GM23338 (cell line): ENCODE measurements around the gene ZNF264.

Experiments
- CREB1 ChIP-seq: fragments of 250-450 bp; sonication (Bioruptor Pico); IDR thresholded peaks from 2 replicates; pipeline ENCODE4 v1.5.0; 2020; ENCODE audit warnings: low read depth, mild to moderate bottlenecking, moderate library complexity
- CTCF ChIP-seq, 2 experiments: fragments of 200-600 bp in 1 of 2; sonication (generic) in 1 of 2; conservative IDR thresholded peaks; 2 replicates each; pipeline versions ENCODE4 v1.5.1 to v1.6.1; 2016 to 2017; ENCODE audit warnings: antibody characterized with exemption in 2 of 2, low read depth in 2 of 2, mild to moderate bottlenecking in 2 of 2, moderate library complexity in 1 of 2
- ETS1 ChIP-seq: IDR thresholded peaks from 2 replicates; pipeline ENCODE4 v1.6.1; 2016; ENCODE audit warnings: antibody characterized with exemption
- EZH2 ChIP-seq: fragments of 200-600 bp; sonication (generic); IDR thresholded peaks from one replicate; pipeline ENCODE4 v1.8.0; 2017; ENCODE audit warnings: antibody characterized with exemption, mild to moderate bottlenecking, low read depth; ENCODE audit not compliant: unreplicated experiment
- EZH2phosphoT487 ChIP-seq: fragments of 200-600 bp; sonication (generic); IDR thresholded peaks from one replicate; pipeline ENCODE4 v1.8.1; 2018; ENCODE audit warnings: antibody characterized with exemption; ENCODE audit not compliant: unreplicated experiment
- JUNB ChIP-seq: IDR thresholded peaks from one replicate; pipeline ENCODE4 v1.6.1; 2016; ENCODE audit warnings: antibody characterized with exemption; ENCODE audit not compliant: unreplicated experiment
- POLR2AphosphoS5 ChIP-seq: IDR thresholded peaks from 2 replicates; pipeline ENCODE4 v1.6.1; 2016; ENCODE audit warnings: antibody characterized with exemption, low read depth
- REST ChIP-seq: IDR thresholded peaks from one replicate; pipeline ENCODE4 v1.6.1; 2018; ENCODE audit warnings: antibody characterized with exemption; ENCODE audit not compliant: unreplicated experiment
- STAT1 ChIP-seq: IDR thresholded peaks from one replicate; pipeline ENCODE4 v1.6.1; 2016; ENCODE audit warnings: antibody characterized with exemption; ENCODE audit not compliant: unreplicated experiment
- ZNF114 ChIP-seq: fragments of 250-450 bp; sonication (Bioruptor Pico); IDR thresholded peaks from 2 replicates; pipeline ENCODE4 v1.5.0; 2020; ENCODE audit warnings: mild to moderate bottlenecking, moderate library complexity
- ZNF331 ChIP-seq: fragments of 250-450 bp; sonication (Bioruptor Pico); IDR thresholded peaks from 2 replicates; pipeline ENCODE4 v1.5.0; 2020; ENCODE audit warnings: low read depth, mild to moderate bottlenecking, moderate library complexity
- ZNF462 ChIP-seq: fragments of 250-450 bp; sonication (Bioruptor Pico); IDR thresholded peaks from 2 replicates; pipeline ENCODE4 v1.5.0; 2020; ENCODE audit warnings: mild to moderate bottlenecking, moderate library complexity

GRCh38 chr19:57269515-57270250 lies 78.4 kb downstream of the ZNF264 start:
- TF ChIP-seq CTCF (conservative IDR thresholded peaks at IDR 0.05; ENCODE audit: low read depth in 2 of 2) (no peak), EZH2 (no peak), ZNF114 (CRISPR knock-in tag) (no peak), POLR2AphosphoS5 (no peak), EZH2phosphoT487 (no peak), ZNF331 (CRISPR knock-in tag) (no peak), REST (no peak), STAT1 (no peak), CREB1 (CRISPR knock-in tag) (no peak), JUNB (no peak), ZNF462 (CRISPR knock-in tag) (no peak), ETS1 (no peak)
